GM13976 (cell line): ENCODE results near the gene NHLRC1.
"Not testable (repeated sequence)": the region's sequence is repeated elsewhere in the genome, so short reads cannot be mapped to it uniquely, and the experiment has no call there.

ENCODE experiments used
- DNase-seq: peaks from one replicate; pipeline ENCODE4 v3.0.0; 2012; ENCODE audit warnings: low spot score
- CTCF ChIP-seq: IDR thresholded peaks from 2 replicates; pipeline ENCODE4 v1.5.1; 2012; ENCODE audit warnings: borderline replicate concordance, mild to moderate bottlenecking; ENCODE audit not compliant: insufficient read depth; ENCODE audit errors: extremely low read depth, missing control alignments, control extremely low read depth
- in situ Hi-C: fragments of 300-500 bp; cut with MboI; formaldehyde crosslinking; loops from one replicate; pipeline ENCODE4 v1.12.0; 2022; ENCODE audit warnings: low sequenced_read_pairs, mixed read lengths, inconsistent platforms; ENCODE audit not compliant: unreplicated experiment

Gene NHLRC1

DNA sequence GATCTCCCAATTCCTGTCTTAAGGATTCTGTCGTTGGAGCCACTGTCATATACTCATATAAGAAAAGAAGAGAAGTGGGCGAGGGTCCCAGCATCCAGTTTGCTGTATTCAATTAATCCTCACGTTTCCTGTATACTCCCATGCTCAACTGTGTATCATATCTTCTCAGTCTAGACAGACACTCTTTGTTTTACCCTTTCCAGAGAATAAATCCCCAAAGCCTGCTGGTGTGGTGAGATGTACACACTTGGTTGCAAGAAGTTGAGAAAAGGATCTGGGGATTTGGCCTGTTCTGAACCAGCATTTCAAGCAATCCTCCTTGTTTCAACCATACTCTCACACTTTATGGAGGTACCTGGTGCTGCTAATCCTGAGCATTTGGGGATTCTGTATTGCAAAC, 29.3 kb upstream of the NHLRC1 start:
- in situ Hi-C loops: no loop called here
- TF ChIP-seq CTCF: no peak
- no peak for DNase-seq

GRCh38 chr6:18151391-18151790, 28.9 kb upstream of the NHLRC1 start:
- DNase-seq, in situ Hi-C loops: not testable (repeated sequence)

DNA sequence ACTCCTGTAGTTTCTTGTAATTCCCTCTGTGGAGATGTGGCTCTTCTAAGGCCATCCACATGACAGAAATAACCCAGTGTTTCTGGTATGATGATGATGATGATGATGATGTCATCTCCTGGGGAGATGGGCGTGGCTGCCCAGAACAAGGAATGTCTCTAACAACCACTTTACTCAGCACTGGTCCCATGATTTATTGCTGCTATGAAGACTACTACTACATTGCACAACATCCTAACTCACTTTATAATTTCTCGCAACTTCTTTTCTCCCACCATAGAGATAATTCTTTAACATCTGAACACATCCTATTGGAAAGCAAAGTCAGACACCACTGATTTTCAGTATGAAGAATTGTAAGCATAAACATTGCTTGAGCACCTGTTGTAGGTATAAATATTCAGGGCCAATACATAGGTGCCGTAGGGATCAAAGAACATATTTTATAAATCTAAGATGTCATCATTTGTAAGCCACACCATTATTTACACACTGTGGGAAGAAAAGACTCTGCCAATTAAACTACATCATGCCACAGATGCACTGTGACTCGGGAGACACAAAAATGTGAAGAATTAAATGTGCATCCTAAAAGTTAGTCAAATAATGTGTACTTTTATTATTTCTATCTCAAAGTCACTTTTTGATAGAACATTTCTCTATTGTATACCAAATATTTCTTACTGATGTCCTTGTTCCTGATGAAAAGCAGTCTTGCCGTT, 26.0 kb upstream of the NHLRC1 start:
- TF ChIP-seq CTCF: no peak
- in situ Hi-C loops: no loop called here
- DNase-seq: no peak

DNA sequence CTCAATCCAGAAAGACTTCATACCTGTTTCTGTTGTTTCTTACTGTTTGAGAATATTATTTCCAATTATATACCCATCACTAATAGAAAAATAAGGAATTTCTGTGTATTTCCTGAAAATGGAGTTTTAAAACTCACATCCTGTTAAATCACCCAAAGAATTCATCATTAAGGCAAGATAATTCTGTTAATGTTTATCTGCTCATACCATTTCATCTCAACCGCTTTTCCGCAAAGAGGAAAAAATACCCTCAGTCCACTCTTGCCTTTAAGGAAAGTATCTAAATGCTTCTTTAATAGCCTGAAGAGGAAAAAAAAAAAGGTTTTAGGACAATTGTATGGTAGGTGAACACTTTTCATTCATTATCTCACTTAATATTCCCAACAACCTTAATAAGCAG, 25.1 kb upstream of the NHLRC1 start:
- TF ChIP-seq CTCF: no peak
- DNase-seq: no peak
- in situ Hi-C loops: no loop called here

GRCh38 chr6:18147160-18147559, 24.7 kb upstream of the NHLRC1 start:
- DNase-seq: no peak
- no peak for TF ChIP-seq CTCF

DNA sequence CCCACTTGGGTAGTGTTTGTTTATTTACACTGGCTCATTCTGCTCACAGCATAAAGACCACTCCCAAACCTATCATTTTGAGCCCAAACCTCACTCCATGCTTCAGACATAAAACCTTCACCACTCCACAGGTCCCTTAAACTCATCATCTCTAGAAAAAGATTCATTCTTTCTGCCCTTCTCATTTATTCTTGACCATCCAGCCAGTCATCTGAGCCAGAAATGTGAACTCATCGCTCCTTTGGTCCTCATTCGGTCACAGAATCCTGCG, 20.0 kb upstream of the NHLRC1 start:
- DNase-seq: no peak
- TF ChIP-seq CTCF: no peak
- in situ Hi-C loops: no loop called here

More at GRCh38 chr6:18147160-18147559, 24.7 kb upstream of the NHLRC1 start:
- in situ Hi-C loops: no loop called here

DNA sequence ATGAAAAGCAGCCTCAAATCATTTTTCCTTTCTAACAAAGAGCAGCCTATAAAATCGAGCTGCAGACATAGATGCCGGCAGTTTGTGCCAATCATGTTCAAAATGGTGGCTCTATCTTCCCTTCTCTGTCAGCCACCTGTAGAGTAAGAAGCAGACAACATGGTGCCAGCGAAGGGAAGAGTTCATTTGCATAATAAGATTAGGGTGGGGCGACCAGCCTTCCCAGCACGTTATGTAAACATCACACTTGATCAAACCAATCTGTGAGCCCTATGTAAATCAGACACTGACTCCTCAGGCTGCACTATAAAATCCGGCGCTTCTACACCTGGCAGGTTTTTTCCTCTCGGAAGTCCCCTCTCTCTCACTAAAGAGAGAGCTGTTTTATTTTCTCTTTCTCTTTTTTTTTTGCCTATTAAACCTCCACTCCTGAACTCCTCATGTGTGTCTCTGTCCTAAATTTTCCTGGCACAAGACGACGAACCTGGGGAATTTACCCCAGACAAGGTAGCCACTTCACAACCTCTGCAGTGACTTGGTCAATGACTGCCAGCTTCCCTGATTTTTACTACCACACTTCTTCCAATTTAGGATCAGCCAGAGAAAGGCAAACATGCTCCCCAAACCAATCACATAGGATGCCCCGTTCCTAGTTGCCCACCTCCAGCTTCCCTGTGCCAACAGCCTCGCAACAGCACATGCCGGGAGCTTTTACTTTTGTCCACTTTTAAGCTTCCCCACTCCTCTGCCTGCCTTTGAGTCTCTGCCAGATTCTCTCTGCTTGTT, 19.5 kb upstream of the NHLRC1 start:
- DNase-seq: no peak
- in situ Hi-C loops: no loop called here
- TF ChIP-seq CTCF: no peak
